BJ (cell line): ENCODE measurements around the gene CALML3. TPM values are rescaled to one million over a fixed set of nuclear protein-coding genes. Genes with fewer than 3 reads are reported as not detected.

Experiments
- CTCF ChIA-PET: fragments of 350-600 bp; formaldehyde crosslinking; extraction: SDS; loops from one replicate; lab custom pipeline; 2021; ENCODE audit warnings: antibody characterized with exemption, inconsistent platforms; lab: Yijun Ruan, JAX
- POLR2A ChIA-PET: fragments of 300-600 bp; sonication (Branson Sonifier 250); formaldehyde crosslinking; extraction: SDS; loops from one replicate; lab custom pipeline; 2021; ENCODE audit warnings: antibody characterized with exemption; lab: Charles Lee
- DNase-seq: peaks from one replicate; pipeline ENCODE4 v3.0.0-alpha.2; 2011; ENCODE audit warnings: low read depth
- H3K27me3 ChIP-seq: 2 replicates; pipeline ENCODE4 v1.6.0; 2011; ENCODE audit warnings: low read length; ENCODE audit not compliant: control insufficient read depth, insufficient read depth
- H3K36me3 ChIP-seq: 2 replicates; pipeline ENCODE4 v1.5.1; 2011; ENCODE audit warnings: low read length; ENCODE audit not compliant: control insufficient read depth, insufficient read depth
- H3K4me3 ChIP-seq: 2 replicates; pipeline ENCODE4 v1.5.1; 2011; ENCODE audit warnings: low read depth, mild to moderate bottlenecking, control low read depth, low read length
- CTCF ChIP-seq: IDR thresholded peaks from 2 replicates; pipeline ENCODE4 v1.5.1; 2011; ENCODE audit warnings: low read depth, mild to moderate bottlenecking, control low read depth, inconsistent platforms, low read length, moderate library complexity; ENCODE audit not compliant: insufficient read depth
- polyA plus RNA-seq: library from polyadenylated mRNA; depleted of rRNA; stranded (reverse); fragments of >200 nt; gene quantifications from 2 replicates; pipeline ENCODE4 v1.2.3, GENCODE V29; 2011

The CALML3 gene
- polyA plus RNA-seq, 1 experiment, result not detected

DNA sequence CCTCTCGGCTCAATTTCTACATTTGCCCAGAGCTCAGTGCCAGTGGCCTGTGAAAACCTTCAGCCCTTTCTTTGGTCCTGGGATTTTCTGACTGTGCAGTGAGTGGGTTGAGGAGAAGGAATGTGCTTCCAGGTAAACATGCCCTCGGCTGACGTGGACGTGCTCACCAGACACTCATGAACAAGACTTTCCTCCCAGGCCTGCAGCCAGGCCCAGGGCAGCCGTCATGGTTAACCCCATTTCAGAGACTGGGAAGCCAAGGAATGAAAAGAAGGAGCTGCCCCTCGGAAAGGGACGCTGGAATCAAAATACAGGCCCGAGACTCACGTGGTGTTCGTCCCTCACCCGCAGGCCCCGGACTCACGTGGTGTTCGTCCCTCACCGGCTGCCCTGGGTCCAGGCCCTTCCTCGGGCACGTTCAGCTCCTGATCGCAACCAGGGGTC, 16.6 kb upstream of the CALML3 start:
- Histone ChIP-seq H3K27me3 (peaks cover 2% of the 10 kb centered on the region; the same call in 1 of the 2 replicates), H3K36me3 (no peaks in the 10 kb centered on the region), H3K4me3 (no peak overlapping the region)
- ChIA-PET CTCF (no interaction called here), POLR2A (no interaction called here)
- TF ChIP-seq CTCF, result no peak
- no peak for DNase-seq

DNA sequence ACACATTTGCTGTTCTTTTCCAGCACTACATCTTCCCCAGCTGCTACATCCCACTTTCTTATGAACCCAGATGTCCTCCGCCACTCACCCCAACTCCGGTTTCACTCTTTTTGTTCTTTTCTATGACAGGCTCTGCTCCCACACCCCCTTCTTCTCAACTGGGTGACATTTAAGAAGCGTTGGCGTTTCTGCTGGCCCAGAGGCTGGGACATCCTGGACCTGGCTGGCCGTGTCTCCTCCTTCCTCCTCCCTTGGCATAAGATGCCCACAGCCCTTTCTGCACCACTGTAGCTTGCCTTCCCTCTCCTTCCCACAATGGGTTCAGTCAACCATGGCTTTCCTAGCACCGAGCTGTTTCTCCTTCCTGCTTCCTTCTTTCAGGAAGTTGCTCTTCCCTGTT, 16.0 kb upstream of the CALML3 start:
- no peaks in the 10 kb centered on the region for H3K36me3 ChIP-seq
- ChIA-PET CTCF (no interaction called here), POLR2A (no interaction called here)
- TF ChIP-seq CTCF, result no peak
- no peak for DNase-seq
- no peak overlapping the region for H3K4me3 ChIP-seq
- peaks cover 2% of the 10 kb centered on the region; the same call in 1 of the 2 replicates for H3K27me3 ChIP-seq

GRCh38 chr10:5509236-5509635, 15.5 kb upstream of the CALML3 start:
- CTCF ChIA-PET, result no interaction called here
- Histone ChIP-seq H3K4me3 (no peak overlapping the region), H3K27me3 (peaks cover 2% of the 10 kb centered on the region; the same call in 1 of the 2 replicates), H3K36me3 (no peaks in the 10 kb centered on the region)
- POLR2A ChIA-PET, result interaction anchor here (0.6 kb wide), 1 partner anchor 9 kb away, joined by 3 read pairs; no protein-coding TSS in a partner anchor
- no peak for TF ChIP-seq CTCF
- no peak for DNase-seq

GRCh38 chr10:5509691-5510090, 15.1 kb upstream of the CALML3 start:
- no peak for TF ChIP-seq CTCF
- DNase-seq, result no peak
- Histone ChIP-seq H3K27me3 (peaks cover 2% of the 10 kb centered on the region; the same call in 1 of the 2 replicates), H3K36me3 (no peaks in the 10 kb centered on the region), H3K4me3 (no peak overlapping the region)
- ChIA-PET POLR2A (interaction anchor here (0.6 kb wide), 1 partner anchor 9 kb away, joined by 3 read pairs; no protein-coding TSS in a partner anchor), CTCF (no interaction called here)

GRCh38 chr10:5510281-5511072, 14.3 kb upstream of the CALML3 start:
- no peak for DNase-seq
- CTCF ChIA-PET, result interaction anchor here (1.4 kb wide), 1 partner anchor 112 kb away, joined by 4 read pairs; no protein-coding TSS in a partner anchor
- TF ChIP-seq CTCF, result no peak
- Histone ChIP-seq H3K36me3 (no peaks in the 10 kb centered on the region), H3K4me3 (no peak overlapping the region), H3K27me3 (peaks cover 2% of the 10 kb centered on the region; the same call in 1 of the 2 replicates)
- POLR2A ChIA-PET, result no interaction called here
